ENCODE results near the gene FERMT1. TPM values are rescaled to one million over a fixed set of nuclear protein-coding genes. Genes with fewer than 3 reads are reported as not detected.

Gene FERMT1
- total RNA-seq, 4 donors from 2014 or later = under 0.01 to 8.5 (median 4.2) TPM

DNA sequence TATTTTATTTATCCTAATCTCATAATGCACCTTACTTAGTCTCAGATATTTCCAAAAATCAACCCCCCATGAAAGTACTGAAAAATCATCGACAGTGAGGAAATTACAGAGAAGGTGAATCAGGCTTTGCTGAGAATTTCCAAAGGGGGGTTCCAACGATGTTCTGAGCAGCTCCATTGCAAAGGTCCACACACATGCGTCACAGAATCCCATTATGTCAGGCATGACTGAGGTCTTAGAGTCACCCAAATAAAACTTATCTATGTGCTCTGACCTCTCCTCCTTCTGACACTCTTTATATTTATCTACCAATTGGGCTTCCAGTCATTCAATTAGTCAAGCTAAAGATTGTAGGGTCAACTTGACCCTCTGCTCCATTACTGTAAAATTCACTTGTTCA lies 56.2 kb downstream of the FERMT1 start:
- H3K27me3 ChIP-seq = no peaks in the 10 kb centered on the region
- no peaks in the 10 kb centered on the region for H3K4me1 ChIP-seq
- H3K36me3 ChIP-seq = no peaks in the 10 kb centered on the region
- H3K4me3 ChIP-seq = no peak overlapping the region
- no peak for DNase-seq
- H3K9me3 ChIP-seq = no peaks in the 10 kb centered on the region
- no peak overlapping the region for H3K27ac ChIP-seq
- TF ChIP-seq POLR2A (IDR thresholded peaks at IDR 0.05) = no peak
- TF ChIP-seq, protein P1, sequence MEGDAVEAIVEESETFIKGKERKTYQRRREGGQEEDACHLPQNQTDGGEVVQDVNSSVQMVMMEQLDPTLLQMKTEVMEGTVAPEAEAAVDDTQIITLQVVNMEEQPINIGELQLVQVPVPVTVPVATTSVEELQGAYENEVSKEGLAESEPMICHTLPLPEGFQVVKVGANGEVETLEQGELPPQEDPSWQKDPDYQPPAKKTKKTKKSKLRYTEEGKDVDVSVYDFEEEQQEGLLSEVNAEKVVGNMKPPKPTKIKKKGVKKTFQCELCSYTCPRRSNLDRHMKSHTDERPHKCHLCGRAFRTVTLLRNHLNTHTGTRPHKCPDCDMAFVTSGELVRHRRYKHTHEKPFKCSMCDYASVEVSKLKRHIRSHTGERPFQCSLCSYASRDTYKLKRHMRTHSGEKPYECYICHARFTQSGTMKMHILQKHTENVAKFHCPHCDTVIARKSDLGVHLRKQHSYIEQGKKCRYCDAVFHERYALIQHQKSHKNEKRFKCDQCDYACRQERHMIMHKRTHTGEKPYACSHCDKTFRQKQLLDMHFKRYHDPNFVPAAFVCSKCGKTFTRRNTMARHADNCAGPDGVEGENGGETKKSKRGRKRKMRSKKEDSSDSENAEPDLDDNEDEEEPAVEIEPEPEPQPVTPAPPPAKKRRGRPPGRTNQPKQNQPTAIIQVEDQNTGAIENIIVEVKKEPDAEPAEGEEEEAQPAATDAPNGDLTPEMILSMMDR (IDR thresholded peaks at IDR 0.05) = no peak
- intact Hi-C loops (cut with DNase I; ENCODE audit: low total_unique reads) = no loop called here

- Histone ChIP-seq H3K36me3 (no peaks in the 10 kb centered on the region), H3K27ac (no peak overlapping the region), H3K9me3 (no peaks in the 10 kb centered on the region), H3K4me1 (no peaks in the 10 kb centered on the region), H3K4me3 (no peak overlapping the region), H3K27me3 (no peaks in the 10 kb centered on the region)
- intact Hi-C loops (cut with DNase I; ENCODE audit: low total_unique reads) = no loop called here
- DNase-seq = no peak
- TF ChIP-seq POLR2A (IDR thresholded peaks at IDR 0.05) = no peak
- TF ChIP-seq, protein P1 (IDR thresholded peaks at IDR 0.05) = no peak
Observed at GRCh38 chr20:6061544-6061943, 61.3 kb downstream of the FERMT1 start.

GRCh38 chr20:6060213-6060612 lies 62.6 kb downstream of the FERMT1 start:
- DNase-seq = no peak
- H3K9me3 ChIP-seq = no peaks in the 10 kb centered on the region
- no peaks in the 10 kb centered on the region for H3K4me1 ChIP-seq
- H3K27me3 ChIP-seq = no peaks in the 10 kb centered on the region
- intact Hi-C loops (cut with DNase I; ENCODE audit: low total_unique reads) = no loop called here
- H3K27ac ChIP-seq = no peak overlapping the region
- H3K4me3 ChIP-seq = no peak overlapping the region
- TF ChIP-seq, protein P1 (IDR thresholded peaks at IDR 0.05) = no peak
- no peak for TF ChIP-seq POLR2A (IDR thresholded peaks at IDR 0.05)
- no peaks in the 10 kb centered on the region for H3K36me3 ChIP-seq

- no peaks in the 10 kb centered on the region for H3K4me1 ChIP-seq
- DNase-seq = no peak
- H3K9me3 ChIP-seq = no peaks in the 10 kb centered on the region
- TF ChIP-seq, protein P1 (IDR thresholded peaks at IDR 0.05) = no peak
- no peak for TF ChIP-seq POLR2A (IDR thresholded peaks at IDR 0.05)
- intact Hi-C loops (cut with DNase I; ENCODE audit: low total_unique reads) = no loop called here
- H3K4me3 ChIP-seq = no peak overlapping the region
- H3K27me3 ChIP-seq = no peaks in the 10 kb centered on the region
- H3K36me3 ChIP-seq = no peaks in the 10 kb centered on the region
- no peak overlapping the region for H3K27ac ChIP-seq
Observed at GRCh38 chr20:6058684-6059295, 64.0 kb downstream of the FERMT1 start.

- no peaks in the 10 kb centered on the region for H3K9me3 ChIP-seq
- H3K4me1 ChIP-seq = no peaks in the 10 kb centered on the region
- H3K27ac ChIP-seq = no peak overlapping the region
- DNase-seq = no peak
- H3K4me3 ChIP-seq = no peak overlapping the region
- intact Hi-C loops (cut with DNase I; ENCODE audit: low total_unique reads) = no loop called here
- no peaks in the 10 kb centered on the region for H3K36me3 ChIP-seq
- no peaks in the 10 kb centered on the region for H3K27me3 ChIP-seq
- no peak for TF ChIP-seq POLR2A (IDR thresholded peaks at IDR 0.05)
- TF ChIP-seq, protein P1 (IDR thresholded peaks at IDR 0.05) = no peak
Observed at GRCh38 chr20:6057691-6058090, 65.1 kb downstream of the FERMT1 start.
